GM21576 (cell line): ENCODE results near the gene SYK.
A peak's percentile ranks its signal among the peaks of the same experiment; 100 is the strongest.
"Not testable (repeated sequence)": the region's sequence is repeated elsewhere in the genome, so short reads cannot be mapped to it uniquely, and the experiment has no call there.

ENCODE experiments used
- ATAC-seq: cut with Tn5 transposase; IDR thresholded peaks from one replicate; pipeline ENCODE4 v1.9.1; 2021; ENCODE audit warnings: mild to moderate bottlenecking, moderate library complexity; ENCODE audit not compliant: unreplicated experiment

SYK gene

DNA sequence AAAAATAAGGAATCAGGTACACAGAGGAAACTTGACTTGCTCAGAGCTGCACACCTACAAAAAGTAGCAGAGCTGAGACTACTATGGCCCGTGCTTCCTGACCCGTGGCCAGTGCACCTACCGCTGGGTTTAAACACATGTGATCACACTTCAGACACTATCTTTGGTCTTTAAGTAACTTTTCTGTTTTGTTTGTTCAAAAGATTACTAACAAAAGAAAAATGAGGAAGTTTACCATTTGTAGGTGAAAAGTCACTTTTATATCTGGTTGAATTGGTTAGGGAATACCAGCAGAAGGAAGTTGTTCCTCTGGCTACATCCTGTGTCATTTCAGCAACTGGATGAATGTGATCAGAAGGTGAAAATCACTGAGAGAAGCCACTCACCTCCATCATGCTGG, 6.5 kb upstream of the SYK start:
- no peak for ATAC-seq

DNA sequence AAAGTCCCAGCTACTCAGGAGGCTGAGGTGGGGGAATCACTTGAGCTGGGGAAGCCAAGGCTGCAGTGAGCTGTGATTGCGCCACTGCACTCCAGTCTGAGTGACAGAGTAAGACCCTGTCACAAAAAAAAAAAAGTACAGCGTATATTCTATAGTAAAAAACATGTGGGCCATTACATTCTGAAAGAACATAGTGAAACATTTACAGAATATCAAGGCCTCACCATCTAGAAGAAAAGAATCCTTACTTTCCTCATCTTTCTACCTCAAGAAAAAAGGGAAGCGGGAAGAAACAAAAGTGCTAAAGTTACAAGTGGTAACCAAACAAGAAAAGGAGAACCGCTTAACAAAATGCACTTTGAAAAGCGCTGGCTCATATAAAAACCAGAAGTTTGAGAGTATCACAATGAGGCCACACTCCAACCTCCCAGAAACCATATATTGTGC, 5.7 kb upstream of the SYK start:
- peak; percentile 32 for ATAC-seq

GRCh38 chr9:90799271-90799852, 2.3 kb upstream of the SYK start:
- ATAC-seq, result no peak

- peak; percentile 6 for ATAC-seq
Observed at GRCh38 chr9:90801973-90802322, 329 bp downstream of the SYK start.

- ATAC-seq, result no peak
Observed at GRCh38 chr9:90802386-90802985, 867 bp downstream of the SYK start.

- ATAC-seq, result no peak
Observed at GRCh38 chr9:90803860-90804593, 2.4 kb downstream of the SYK start.

- no peak for ATAC-seq
Observed at GRCh38 chr9:90805006-90805996, 3.7 kb downstream of the SYK start.

DNA sequence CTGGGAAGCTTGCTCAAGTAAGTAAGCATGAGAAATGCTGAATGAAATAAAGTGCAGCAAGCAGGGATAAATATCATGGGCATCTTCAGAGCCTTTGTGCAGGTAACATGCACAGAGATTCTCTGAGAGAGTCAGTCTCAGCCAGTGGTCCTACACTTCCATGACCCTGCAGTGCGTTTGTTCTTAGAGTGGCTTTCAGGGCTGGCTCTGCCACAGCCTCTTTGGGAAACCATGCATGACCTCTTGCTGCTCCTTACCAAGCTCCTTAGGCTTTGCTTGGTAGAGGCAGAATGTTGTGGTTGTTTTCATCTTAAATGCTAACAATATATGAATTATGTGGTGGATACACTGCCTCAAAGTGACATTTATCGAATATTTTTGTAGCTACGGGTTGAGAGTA, 5.4 kb downstream of the SYK start:
- no peak for ATAC-seq

- no peak for ATAC-seq
Observed at GRCh38 chr9:90808398-90808797, 6.8 kb downstream of the SYK start.

GRCh38 chr9:90808890-90809685, 7.5 kb downstream of the SYK start:
- ATAC-seq, result peak; percentile 34

- ATAC-seq, result no peak
Observed at GRCh38 chr9:90810691-90811090, 9.1 kb downstream of the SYK start.

DNA sequence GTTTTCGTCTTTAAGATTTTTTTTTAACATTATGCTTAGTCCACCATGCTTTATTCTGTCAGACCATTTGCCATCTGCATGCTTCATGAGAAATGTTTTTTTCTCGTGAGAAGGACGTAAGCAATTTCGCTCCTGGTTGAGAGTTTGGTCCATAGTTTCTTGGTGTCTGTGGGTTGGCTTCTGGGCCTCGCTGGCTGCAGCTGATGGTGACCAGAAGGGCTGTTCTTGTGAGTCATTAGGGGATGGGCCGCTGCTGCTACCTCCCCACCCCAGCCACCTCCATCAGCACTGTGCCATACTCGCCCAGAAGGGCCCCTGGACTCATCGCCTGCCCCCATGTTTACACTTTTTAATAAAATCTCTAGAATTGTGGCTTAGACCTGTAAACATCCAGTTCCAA, 11.4 kb downstream of the SYK start:
- ATAC-seq, result no peak

GRCh38 chr9:90813523-90813922, 11.9 kb downstream of the SYK start:
- ATAC-seq, result no peak

- ATAC-seq, result no peak
Observed at GRCh38 chr9:90814355-90814754, 12.7 kb downstream of the SYK start.

GRCh38 chr9:90815183-90815943, 13.7 kb downstream of the SYK start:
- ATAC-seq, result peak; percentile 46

DNA sequence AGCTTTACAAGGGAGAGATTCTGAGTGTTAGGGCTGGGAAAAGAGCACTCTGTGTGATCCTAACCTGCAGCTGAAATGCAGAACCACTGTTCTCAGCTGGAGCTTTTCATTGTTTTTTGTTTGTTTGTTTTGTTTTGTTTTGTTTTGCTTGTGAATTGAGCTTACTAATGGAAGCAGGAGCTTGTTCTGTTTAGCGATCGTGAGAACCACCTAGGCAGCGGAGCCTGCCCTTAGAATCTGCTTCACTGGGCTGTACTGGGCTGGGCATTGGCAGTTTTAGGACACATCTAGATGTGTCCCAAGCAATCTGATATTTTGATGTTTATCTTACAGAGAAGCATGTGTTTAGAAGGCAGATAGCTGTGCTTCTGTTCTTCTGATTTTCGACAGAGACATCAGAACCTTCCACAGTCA, 14.3 kb downstream of the SYK start:
- no peak for ATAC-seq

GRCh38 chr9:90816690-90817089, 15.1 kb downstream of the SYK start:
- no peak for ATAC-seq

DNA sequence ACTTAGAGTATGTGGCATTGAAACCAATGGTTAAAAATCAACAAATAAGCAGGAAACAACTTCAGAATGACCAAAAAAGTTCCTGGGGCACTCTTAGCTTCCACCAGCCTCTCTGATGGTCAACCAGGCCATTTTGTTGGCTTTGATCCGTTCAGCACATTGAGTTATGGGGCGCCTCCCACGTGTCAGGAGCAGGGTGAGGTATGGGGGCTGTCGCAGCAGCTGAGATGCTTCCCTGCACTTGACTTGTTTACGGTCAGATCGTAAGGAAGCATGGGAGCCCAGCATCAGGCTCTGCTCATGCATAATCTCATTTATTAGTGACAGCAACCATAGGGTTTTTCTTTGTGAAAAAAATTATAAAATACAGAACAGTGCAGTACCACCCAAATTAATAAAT, 16.7 kb downstream of the SYK start:
- no peak for ATAC-seq

DNA sequence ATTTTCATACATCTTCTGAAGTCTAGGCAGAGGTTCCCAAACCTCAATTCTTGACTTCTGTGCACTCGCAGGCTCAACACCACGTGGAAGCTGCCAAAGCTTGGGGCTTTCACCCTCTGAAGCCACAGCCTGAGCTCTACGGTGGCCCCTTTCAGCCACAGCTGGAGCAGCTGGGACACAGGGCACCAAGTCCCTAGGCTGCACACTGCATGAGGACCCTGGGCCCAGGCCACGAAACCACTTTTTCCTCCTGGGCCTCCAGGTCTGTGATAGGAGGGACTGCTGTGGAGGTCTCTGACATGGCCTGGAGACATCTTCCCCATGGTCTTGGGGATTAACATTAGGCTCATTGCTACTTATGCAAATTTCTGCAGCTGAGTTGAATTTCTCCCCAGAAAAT, 18.8 kb downstream of the SYK start:
- ATAC-seq, result not testable (repeated sequence)

- not testable (repeated sequence) for ATAC-seq
Observed at GRCh38 chr9:90821236-90821635, 19.6 kb downstream of the SYK start.
